H9 (cell line): ENCODE measurements around the gene TSHZ1. TPM values are rescaled to one million over a fixed set of nuclear protein-coding genes. Genes with fewer than 3 reads are reported as not detected.

Experiments
- DNase-seq: peaks from one replicate; pipeline ENCODE4 v3.0.0-alpha.2; 2017
- H2AFZ ChIP-seq: one replicate; pipeline ENCODE4 v1.6.1; 2013; ENCODE audit warnings: mild to moderate bottlenecking, low read length, control low read depth, moderate library complexity
- H2AK5ac ChIP-seq: 2 replicates; pipeline ENCODE4 v1.6.1; 2013; ENCODE audit warnings: low read length, control low read depth, mixed read lengths; ENCODE audit not compliant: insufficient read length
- H2BK120ac ChIP-seq: one replicate; pipeline ENCODE4 v1.6.1; 2013; ENCODE audit warnings: low read depth, mild to moderate bottlenecking, low read length, control low read depth, inconsistent platforms; ENCODE audit not compliant: poor library complexity, severe bottlenecking
- H2BK12ac ChIP-seq: 2 replicates; pipeline ENCODE4 v1.6.1; 2013; ENCODE audit warnings: low read length, control low read depth, mixed read lengths, low read depth; ENCODE audit not compliant: insufficient read length
- H2BK15ac ChIP-seq: 2 replicates; pipeline ENCODE4 v1.6.1; 2013; ENCODE audit warnings: low read depth, low read length, control low read depth
- H2BK20ac ChIP-seq: one replicate; pipeline ENCODE4 v1.6.1; 2013; ENCODE audit warnings: low read depth, mild to moderate bottlenecking, low read length, control low read depth, inconsistent platforms; ENCODE audit not compliant: poor library complexity, severe bottlenecking
- H2BK5ac ChIP-seq: 2 replicates; pipeline ENCODE4 v1.6.1; 2013; ENCODE audit warnings: low read length, control low read depth, mixed read lengths; ENCODE audit not compliant: insufficient read length
- H3K14ac ChIP-seq: 2 replicates; pipeline ENCODE4 v1.6.1; 2013; ENCODE audit warnings: low read length, control low read depth; ENCODE audit not compliant: insufficient read depth
- H3K18ac ChIP-seq: 2 replicates; pipeline ENCODE4 v1.6.1; 2013; ENCODE audit warnings: low read depth, mild to moderate bottlenecking, mixed read lengths, low read length, control low read depth; ENCODE audit not compliant: insufficient read length
- H3K23ac ChIP-seq: 2 replicates; pipeline ENCODE4 v1.6.1; 2013; ENCODE audit warnings: low read length, control low read depth, mixed read lengths, low read depth; ENCODE audit not compliant: insufficient read length
- H3K23me2 ChIP-seq: 2 replicates; pipeline ENCODE4 v1.6.1; 2013; ENCODE audit warnings: low read depth, mild to moderate bottlenecking, mixed read lengths, low read length, control low read depth; ENCODE audit not compliant: insufficient read length, poor library complexity, severe bottlenecking
- H3K27ac ChIP-seq: 2 replicates; pipeline ENCODE4 v1.5.1; 2013; ENCODE audit warnings: low read length, control low read depth, mixed read lengths, low read depth; ENCODE audit not compliant: insufficient read length
- H3K27me3 ChIP-seq: 2 replicates; pipeline ENCODE4 v1.6.1; 2013; ENCODE audit warnings: low read length, control low read depth, inconsistent platforms; ENCODE audit not compliant: insufficient read depth
- H3K4ac ChIP-seq: 2 replicates; pipeline ENCODE4 v1.6.1; 2013; ENCODE audit warnings: low read depth, mild to moderate bottlenecking, control low read depth, inconsistent platforms, low read length, moderate library complexity
- H3K4me1 ChIP-seq: 2 replicates; pipeline ENCODE4 v1.6.1; 2013; ENCODE audit warnings: low read length, control low read depth, inconsistent platforms; ENCODE audit not compliant: insufficient read depth
- H3K4me2 ChIP-seq: 2 replicates; pipeline ENCODE4 v1.6.1; 2013; ENCODE audit warnings: low read length, control low read depth, mixed read lengths; ENCODE audit not compliant: insufficient read length, insufficient read depth
- H3K56ac ChIP-seq: 2 replicates; pipeline ENCODE4 v1.6.1; 2013; ENCODE audit warnings: low read depth, mild to moderate bottlenecking, mixed read lengths, low read length, control low read depth; ENCODE audit not compliant: insufficient read length
- H3K79me1 ChIP-seq: 2 replicates; pipeline ENCODE4 v1.6.1; 2013; ENCODE audit warnings: low read depth, mild to moderate bottlenecking, moderate library complexity, low read length, control low read depth, inconsistent platforms; ENCODE audit not compliant: insufficient read depth, poor library complexity, severe bottlenecking
- H3K79me2 ChIP-seq: 2 replicates; pipeline ENCODE4 v1.6.1; 2013; ENCODE audit warnings: low read length, control low read depth, inconsistent platforms; ENCODE audit not compliant: insufficient read depth
- H3K9ac ChIP-seq: 2 replicates; pipeline ENCODE4 v1.6.1; 2013; ENCODE audit warnings: low read length, control low read depth, mixed read lengths; ENCODE audit not compliant: insufficient read length; ENCODE audit errors: extremely low read depth
- H3K9me3 ChIP-seq: one replicate; pipeline ENCODE4 v1.6.1; 2013; ENCODE audit warnings: low read depth, low read length, inconsistent platforms; ENCODE audit not compliant: control insufficient read depth
- H3T11ph ChIP-seq: one replicate; pipeline ENCODE4 v1.6.1; 2013; ENCODE audit warnings: mild to moderate bottlenecking, low read length, control low read depth, inconsistent platforms
- H4K20me1 ChIP-seq: one replicate; pipeline ENCODE4 v1.6.1; 2013; ENCODE audit not compliant: control insufficient read depth, insufficient read length, insufficient read depth
- H4K5ac ChIP-seq: 2 replicates; pipeline ENCODE4 v1.6.1; 2013; ENCODE audit warnings: low read depth, mild to moderate bottlenecking, mixed read lengths, low read length, control low read depth; ENCODE audit not compliant: insufficient read length
- H4K8ac ChIP-seq: replicated peaks from 2 replicates; pipeline ENCODE4 v1.6.1; 2013; ENCODE audit warnings: low read length, control low read depth, mixed read lengths, low read depth; ENCODE audit not compliant: insufficient read length
- H4K91ac ChIP-seq: 2 replicates; pipeline ENCODE4 v1.6.1; 2013; ENCODE audit warnings: low read depth, mild to moderate bottlenecking, moderate library complexity, mixed read lengths, low read length, control low read depth; ENCODE audit not compliant: insufficient read length
- H3K27ac Mint-ChIP-seq, 3 experiments: 2 replicates in 2 of 3; 3 replicates in 1 of 3; pipeline ENCODE4 v1.8.0; 2020 to 2021; ENCODE audit warnings: mixed read lengths in 3 of 3, mild to moderate bottlenecking in 1 of 3, moderate library complexity in 1 of 3
- H3K27me3 Mint-ChIP-seq: 2 replicates; pipeline ENCODE4 v1.8.0; 2021; ENCODE audit warnings: low read depth, mild to moderate bottlenecking, moderate library complexity, mixed read lengths
- H3K36me3 Mint-ChIP-seq, 3 experiments: 2 replicates in 2 of 3; 3 replicates in 1 of 3; pipeline ENCODE4 v1.8.0; 2020 to 2021; ENCODE audit warnings: low read depth in 3 of 3, mixed read lengths in 3 of 3; ENCODE audit not compliant: insufficient read depth in 1 of 3
- H3K4me1 Mint-ChIP-seq, 2 experiments: 2 replicates each; pipeline ENCODE4 v1.8.0; 2020; ENCODE audit warnings: mixed read lengths in 2 of 2
- H3K4me3 Mint-ChIP-seq, 2 experiments: 2 replicates in 1 of 2; 3 replicates in 1 of 2; pipeline ENCODE4 v1.8.0; 2020 to 2021; ENCODE audit warnings: mild to moderate bottlenecking in 2 of 2, mixed read lengths in 2 of 2, moderate library complexity in 1 of 2
- H3K9me3 Mint-ChIP-seq, 2 experiments: 2 replicates in 1 of 2; 3 replicates in 1 of 2; pipeline ENCODE4 v1.8.0; 2020; ENCODE audit warnings: mild to moderate bottlenecking in 2 of 2, mixed read lengths in 2 of 2, moderate library complexity in 1 of 2
- CTCF ChIP-seq: fragments of 200-600 bp; sonication (generic); conservative IDR thresholded peaks from 3 replicates; pipeline ENCODE4 v1.8.0; 2021; ENCODE audit warnings: antibody characterized with exemption, mild to moderate bottlenecking
- WGBS: extraction: QIAGEN DNeasy Blood & Tissue Kit; methylation state at CpG from one replicate; pipeline ENCODE4 v1.1.7; 2013; ENCODE audit warnings: missing lambda C conversion rate, low lambda C conversion rate, mixed read lengths; ENCODE audit not compliant: insufficient read length; ENCODE audit errors: extremely low coverage; 5-methylcytosine and 5-hydroxymethylcytosine counted together
- total RNA-seq: library from RNA; stranded (reverse); gene quantifications from 2 replicates; pipeline ENCODE4 v1.2.1, GENCODE V29; 2021

Gene TSHZ1
- total RNA-seq, 1 experiment from 2014 or later: 0.15 TPM

- H3K9ac ChIP-seq: no peak overlapping the region
Measured at GRCh38 chr18:75200071-75200470, 10.5 kb upstream of the TSHZ1 start.

More at GRCh38 chr18:75200071-75200470, 10.5 kb upstream of the TSHZ1 start:
- Histone ChIP-seq H3K79me2 (no peaks in the 10 kb centered on the region), H3K27me3 (peaks cover 19% of the 10 kb centered on the region), H4K8ac (no peak overlapping the region), H3K4me1 (no peaks in the 10 kb centered on the region), H3K18ac (no peak overlapping the region), H3K9me3 (no peaks in the 10 kb centered on the region), H3K23ac (no peak overlapping the region), H3K27ac (no peak overlapping the region), H3K56ac (no peak overlapping the region), H2AK5ac (no peak overlapping the region), H4K20me1 (no peaks in the 10 kb centered on the region), H2AFZ (no peak overlapping the region), H2BK5ac (no peak overlapping the region), H2BK120ac (no peak overlapping the region), H3T11ph (no peak overlapping the region), H3K4me2 (no peak overlapping the region), H4K5ac (no peak overlapping the region), H3K79me1 (no peaks in the 10 kb centered on the region), H2BK15ac (no peak overlapping the region), H4K91ac (no peak overlapping the region), H3K14ac (no peak overlapping the region), H3K4ac (no peak overlapping the region), H2BK20ac (no peak overlapping the region), H2BK12ac (no peak overlapping the region), H3K23me2 (peaks cover 14% of the 10 kb centered on the region)
- H3K4me1 Mint-ChIP-seq: peaks cover 1% of the 10 kb centered on the region in 2 experiments; a peak in 3 of 4 replicates
- peaks cover 52% of the 10 kb centered on the region for H3K27me3 Mint-ChIP-seq
- H3K4me3 Mint-ChIP-seq: no peak overlapping the region
- WGBS: no CpG with 5 or more reads among the region's 13 CpGs
- no peaks in the 10 kb centered on the region for H3K9me3 Mint-ChIP-seq
- TF ChIP-seq CTCF: no peak
- H3K36me3 Mint-ChIP-seq: no peaks in the 10 kb centered on the region; a peak in 2 of 7 replicates
- H3K27ac Mint-ChIP-seq: no peak overlapping the region
- no peak for DNase-seq
